GM03348 (cell line): ENCODE data around the gene ADAMTS12.

ENCODE experiments used
- DNase-seq: peaks from one replicate; pipeline ENCODE4 v3.0.0; 2012; ENCODE audit warnings: low spot score

ADAMTS12 gene

DNA sequence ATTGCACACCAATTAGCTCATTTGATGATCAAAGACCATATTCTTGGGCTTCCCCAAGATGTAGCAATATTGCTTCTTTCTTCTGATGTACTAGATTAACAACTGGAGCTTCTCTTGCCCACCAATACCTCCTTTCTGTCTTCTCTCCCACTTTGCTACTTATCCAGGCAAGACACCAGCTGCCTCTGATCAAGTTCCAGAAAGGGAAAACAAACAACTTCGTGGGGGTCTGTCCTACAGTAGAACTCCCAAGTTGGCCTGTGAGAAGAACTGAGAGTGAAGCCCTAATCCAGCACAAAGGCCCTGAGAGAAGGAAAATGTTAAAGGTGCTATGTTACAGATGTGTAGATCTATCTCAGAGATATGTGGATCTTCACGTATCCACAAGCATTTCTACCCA lies 44.9 kb downstream of the ADAMTS12 start:
- no peak for DNase-seq

DNA sequence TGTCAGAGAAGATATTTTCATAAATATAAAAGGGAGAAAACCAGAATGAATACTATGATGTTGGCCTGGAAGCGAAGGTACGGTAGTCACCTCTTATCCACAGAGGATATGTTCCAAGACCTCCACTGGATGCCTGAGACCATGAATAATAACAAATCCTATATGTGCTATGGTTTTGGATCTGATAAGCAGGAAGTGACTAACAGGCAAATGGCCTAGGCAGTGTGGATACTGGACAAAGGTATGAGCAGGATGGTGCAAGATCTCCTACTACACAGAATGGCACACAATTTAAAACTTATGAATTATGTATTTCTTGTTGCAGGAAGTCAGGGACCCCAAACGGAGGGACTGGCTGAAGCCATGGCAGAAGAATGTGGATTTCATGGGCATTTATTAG lies 48.2 kb downstream of the ADAMTS12 start:
- peak; percentile 53 for DNase-seq

DNA sequence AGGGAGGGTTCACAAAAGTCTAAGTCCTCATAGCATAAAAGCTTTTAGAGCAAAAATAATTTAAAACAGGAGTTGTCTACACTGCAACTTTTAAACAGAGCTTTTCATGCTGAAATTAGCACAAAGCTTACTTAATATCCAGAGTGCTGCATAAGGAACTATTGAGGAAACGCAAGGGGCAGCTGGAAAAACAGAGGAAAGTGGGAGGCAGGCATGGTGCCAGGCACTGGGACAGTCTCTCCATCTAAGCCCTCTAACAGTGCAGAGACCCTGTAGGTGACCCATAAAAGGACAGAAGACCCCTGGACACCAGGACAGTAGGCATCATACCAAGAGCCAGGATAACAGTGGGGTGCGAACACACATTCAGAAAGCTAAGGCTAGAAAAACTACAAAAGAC lies 49.3 kb downstream of the ADAMTS12 start:
- DNase-seq = no peak

DNA sequence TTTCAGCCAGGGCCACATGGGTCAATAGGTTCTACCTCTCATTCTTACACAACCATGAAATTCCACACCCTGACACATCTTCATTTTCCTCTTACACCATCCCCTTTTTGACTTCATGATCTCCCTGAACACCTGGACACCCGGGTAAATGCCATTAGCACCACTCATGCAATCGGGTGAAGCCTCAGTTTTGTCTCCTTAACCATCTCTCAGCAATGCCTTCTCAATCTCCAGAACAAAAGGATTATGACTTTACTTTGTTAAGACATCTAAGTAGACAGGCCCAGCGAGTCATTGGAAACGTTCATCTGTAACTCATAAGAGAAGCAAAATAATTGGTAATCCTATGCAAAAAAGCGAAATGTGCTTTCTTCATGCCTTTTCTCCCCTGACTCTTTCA lies 49.9 kb downstream of the ADAMTS12 start:
- DNase-seq = no peak

DNA sequence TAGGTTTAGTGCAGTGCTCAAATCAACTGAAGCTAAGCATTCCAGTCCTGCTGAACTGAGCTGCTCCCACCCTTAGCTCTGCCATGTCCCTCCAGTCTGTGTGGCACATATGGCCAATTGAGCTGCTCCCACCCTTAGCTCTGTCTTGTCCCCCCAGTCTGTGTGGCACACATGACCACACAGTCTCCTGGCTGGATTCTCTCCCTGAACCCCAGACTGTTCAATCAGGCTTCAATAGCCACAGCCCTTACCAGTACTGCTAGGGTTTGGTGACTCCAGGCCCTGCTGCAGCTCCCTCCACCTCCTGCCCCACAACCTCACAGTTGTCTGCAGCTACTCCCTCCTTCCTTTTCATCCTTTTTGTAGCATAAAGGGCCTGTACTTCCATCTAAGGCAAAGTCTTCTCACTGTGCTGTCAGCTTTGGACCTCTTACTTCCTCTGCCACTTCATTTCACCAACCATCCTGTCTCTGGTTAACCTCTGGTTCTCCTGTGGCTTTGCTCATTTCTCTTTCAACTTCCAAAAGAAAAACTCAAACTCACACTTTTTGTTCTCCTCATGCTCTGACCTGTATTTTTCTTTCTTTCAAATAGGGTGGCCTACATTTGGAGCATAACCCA lies 50.8 kb downstream of the ADAMTS12 start:
- DNase-seq = no peak

DNA sequence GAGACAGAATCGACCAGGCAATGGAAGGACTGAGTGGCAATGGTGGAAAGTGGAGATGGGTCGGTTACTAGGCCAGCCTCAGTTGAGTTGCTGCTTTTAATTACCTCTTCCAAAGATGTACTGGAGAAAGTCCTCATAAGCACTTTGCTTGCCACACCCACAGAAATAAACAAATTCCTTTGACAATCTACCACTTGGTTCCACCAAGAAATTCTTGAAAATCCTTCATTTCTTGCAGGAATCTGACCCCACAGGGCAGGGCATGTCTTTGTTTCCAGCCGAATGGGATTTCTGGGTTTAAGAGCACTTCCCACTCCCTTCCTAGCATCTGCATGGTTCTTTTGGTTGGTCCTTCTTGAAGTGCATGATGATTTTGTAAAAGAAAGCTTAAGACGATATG lies 54.5 kb downstream of the ADAMTS12 start:
- peak; percentile 22 for DNase-seq

DNA sequence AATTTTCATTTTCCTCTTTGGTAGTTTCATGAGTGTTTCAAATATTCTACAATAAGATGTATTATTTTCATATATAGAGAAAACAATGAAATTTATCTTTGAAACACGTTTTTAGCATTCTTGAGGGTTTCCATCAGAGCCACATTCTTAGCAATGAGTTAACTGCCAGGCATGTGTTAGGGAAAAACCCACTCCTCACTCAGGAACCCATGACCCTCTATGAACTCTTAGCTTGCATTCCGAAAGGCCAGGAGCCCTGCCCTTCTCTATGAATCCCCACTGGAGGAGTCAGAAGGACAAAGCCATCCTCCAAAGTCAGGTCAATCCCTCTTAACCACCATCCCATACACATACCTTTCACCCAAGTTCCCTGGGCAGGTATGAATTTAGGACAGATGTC lies 57.5 kb downstream of the ADAMTS12 start:
- DNase-seq = no peak

DNA sequence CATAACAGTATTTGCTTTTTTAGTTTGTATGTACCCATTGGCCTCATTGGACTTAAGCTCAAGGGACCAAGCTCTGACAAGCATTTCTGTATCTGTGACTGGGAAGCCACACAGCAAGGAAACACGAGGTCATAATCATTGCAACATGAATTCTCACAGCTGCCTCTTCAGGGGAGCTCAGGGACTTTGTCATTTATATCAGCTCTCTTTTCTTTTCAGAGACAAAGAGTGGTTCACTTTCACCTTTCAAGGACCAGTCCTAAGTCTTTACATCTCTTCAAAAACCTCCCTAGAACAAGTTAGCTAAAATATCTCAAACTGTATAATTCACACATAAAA lies 58.6 kb downstream of the ADAMTS12 start:
- no peak for DNase-seq

DNA sequence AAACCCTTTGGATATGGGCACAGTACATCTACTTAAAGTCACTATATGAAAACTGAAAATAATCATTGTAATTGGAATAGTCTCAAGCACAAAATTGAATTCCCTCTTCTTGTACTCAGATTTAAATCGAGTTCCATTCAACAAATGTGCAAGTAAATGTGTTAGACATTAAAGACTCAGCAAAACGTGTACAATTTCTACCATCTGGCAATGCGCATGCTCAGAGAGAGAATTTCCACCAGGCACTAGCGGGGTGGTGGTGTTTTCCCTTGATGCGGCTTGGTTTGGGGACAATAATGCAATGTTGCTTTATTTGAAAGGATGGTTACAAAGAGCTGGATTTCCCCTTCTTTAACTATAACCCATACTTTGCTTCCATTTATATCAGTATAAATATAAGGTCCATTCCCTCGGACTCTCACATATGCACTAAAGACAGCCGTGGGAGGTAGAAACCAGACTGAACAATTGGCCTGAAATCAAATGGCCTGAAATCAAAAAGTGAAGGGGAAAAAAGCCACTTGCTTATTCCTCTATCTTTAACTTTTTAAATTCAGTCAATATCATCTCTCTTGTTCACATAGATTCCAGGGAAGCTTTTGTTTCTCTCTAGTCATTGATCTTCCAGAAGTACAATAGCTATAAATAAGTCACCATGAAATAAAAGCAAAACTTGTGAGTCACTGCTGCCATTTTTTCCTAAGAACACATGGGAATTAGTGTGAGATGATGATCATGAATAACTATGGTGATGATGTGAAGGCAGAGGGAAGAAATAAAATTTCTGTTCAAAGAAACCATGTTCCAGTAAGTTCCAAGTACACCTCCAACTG lies 59.2 kb downstream of the ADAMTS12 start:
- DNase-seq = peak; percentile 18

DNA sequence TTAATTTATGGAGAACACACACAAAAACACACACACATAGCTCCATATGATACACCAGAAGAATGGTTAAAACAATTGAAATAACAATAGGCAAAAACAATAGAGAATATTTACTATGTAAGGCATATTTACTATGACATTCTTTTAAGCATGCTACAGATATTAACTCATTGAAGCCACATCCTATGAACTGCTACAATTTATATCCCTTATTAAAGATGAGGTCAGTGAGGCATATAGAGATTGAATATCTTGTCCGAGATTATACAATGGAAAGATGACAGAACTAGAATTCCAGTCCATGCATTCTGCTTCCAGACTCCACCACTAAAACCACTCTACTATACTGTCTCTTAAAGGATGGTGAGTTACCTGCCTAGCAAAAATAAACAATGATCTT lies 60.7 kb downstream of the ADAMTS12 start:
- no peak for DNase-seq

DNA sequence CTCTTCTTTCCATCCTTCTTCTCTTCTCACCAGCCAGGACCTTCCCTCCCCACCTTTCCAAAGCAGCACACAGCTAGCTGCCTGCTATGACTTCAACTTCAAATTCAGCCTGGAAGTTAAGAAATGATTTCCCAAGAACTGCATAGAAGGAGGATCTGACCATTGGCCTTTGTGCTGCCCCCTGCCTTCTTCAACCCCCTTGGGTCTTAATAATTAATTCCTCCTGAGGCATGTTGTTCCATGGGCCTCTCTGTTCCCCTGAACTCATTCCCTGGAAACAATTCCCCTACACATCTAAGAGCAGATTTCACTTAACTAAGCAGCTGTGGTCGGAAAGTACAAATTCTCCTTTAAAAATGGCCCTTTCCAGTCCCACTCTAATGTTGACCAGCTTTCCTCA lies 62.4 kb downstream of the ADAMTS12 start:
- no peak for DNase-seq

DNA sequence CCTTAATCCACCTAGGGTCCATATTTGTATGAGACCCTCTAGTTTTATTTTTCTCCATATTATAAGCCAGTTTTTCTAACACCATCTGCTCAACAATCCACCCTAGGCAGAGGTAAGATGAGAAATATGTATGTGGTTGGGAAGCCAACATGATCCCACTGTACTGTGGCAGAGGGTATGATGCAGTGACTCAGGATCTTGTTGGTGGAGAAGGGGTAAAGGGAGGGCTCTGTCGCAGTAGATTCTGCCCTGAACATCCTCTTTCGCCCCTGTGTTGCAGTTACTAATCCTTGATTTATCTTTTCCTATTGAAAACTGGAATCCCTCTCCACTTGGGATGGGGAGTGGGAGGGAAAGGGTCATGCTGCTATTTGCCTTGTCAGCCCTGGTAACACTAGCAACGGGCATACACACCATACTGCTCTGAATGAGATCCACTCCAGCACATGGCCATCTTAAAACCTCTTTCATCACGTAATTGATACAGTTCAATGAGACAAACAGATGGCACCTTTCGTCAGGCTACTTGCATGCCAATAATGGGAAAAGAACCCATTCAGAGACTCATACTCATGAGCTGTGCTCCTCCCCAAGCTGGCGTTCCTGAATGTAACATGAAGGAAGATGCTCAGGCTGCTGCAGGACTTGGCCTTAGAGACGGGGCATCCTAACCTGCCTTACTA lies 63.0 kb downstream of the ADAMTS12 start:
- no peak for DNase-seq

DNA sequence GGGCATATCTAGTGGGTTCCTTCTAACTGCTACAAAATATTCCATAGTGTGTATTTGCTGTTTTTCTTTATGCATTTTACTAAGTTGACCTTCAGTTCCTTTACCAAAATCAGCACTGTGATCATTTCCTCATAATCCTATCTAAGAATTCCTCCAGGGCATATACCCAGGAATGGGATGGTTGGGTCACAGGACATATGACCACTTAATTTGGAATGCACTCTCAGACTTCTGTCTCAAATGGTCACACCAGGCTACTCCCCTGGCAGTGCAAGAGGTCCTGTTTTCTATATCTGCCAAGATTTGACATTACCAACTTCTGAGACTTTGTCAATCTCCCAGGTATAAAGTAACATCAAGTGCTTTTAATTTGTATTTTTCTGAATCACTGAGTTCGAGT lies 63.9 kb downstream of the ADAMTS12 start:
- no peak for DNase-seq

DNA sequence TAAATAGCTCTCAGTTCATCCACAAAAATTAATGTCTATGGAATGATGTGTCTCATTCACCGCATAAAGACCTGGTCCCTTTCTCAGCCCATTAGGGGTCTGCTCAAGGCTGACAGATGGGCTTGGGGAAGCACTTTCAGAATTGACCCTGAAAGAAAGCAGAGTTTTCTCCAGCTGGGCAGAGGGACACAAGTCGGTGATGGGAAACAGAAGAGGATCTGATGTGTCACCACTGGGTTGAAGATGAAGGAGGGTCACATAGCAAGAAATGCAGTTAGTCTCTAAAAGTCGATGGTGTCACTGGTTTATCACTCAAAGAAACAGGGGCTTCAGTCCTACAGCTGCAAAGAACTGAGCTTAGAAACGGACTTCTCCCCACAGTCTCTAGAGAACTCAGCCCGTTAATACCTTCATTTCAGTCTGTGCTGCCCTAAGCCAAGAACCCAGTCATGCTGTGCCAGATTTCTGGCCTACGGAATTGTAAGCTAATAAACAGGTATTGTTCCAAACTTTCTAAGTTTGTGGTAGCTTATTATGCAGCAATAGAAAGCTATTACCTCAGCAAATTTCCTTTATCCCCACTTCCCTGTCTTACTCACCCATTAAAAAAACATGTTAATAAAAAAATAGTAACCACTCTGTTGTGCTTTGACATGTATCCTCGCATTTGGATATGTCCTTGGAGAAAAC lies 64.6 kb downstream of the ADAMTS12 start:
- no peak for DNase-seq

DNA sequence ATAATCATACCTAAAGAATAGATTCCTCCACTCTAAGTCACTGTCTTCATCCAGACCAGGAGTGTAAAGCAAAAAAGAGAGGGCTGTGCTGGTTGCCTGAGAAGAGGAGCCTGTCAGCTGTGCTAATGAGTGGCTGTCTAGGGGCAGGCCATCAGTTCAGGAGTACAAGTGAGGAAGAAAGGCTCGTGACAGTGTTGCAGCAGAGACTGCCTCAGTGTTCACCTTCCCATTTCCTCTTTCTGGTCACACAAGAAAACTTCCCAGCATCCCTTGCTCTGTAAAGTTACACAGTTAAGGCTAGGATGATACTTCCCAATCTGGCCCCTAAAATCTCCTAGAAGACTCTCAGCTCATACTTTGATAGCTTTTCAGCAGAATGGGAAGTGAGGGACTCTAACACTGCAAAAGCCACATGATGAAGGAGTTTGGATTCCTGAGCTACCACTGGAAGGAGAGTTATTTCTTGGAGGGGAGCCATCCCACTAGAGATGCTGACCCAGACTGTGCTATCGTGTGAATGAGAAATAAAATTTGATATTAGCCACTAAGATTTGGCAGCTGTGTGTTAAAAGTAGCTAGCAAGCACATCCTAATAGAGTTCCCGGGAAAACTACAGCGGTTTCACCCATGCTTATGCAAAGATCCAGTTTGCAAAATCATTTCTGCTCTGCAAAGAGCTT lies 67.1 kb downstream of the ADAMTS12 start:
- peak; percentile 80 for DNase-seq

DNA sequence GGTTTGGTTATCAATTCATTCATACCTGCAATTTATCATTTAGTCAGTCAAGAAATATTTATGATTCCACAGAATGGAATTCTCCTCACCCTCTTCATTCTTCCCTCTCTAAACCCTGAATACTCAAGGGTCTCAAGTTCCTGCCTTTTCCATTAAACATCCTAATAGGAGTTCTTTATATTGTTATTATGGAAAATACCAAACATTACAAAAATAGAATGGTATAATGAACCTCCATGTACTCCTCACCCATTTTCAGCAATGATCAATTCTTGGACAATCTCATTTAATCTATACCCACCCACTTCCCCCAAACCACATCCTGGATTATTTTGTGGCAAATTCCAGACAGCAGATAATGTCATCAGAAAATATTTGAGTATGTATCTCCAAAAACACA lies 74.5 kb downstream of the ADAMTS12 start:
- DNase-seq = no peak

DNA sequence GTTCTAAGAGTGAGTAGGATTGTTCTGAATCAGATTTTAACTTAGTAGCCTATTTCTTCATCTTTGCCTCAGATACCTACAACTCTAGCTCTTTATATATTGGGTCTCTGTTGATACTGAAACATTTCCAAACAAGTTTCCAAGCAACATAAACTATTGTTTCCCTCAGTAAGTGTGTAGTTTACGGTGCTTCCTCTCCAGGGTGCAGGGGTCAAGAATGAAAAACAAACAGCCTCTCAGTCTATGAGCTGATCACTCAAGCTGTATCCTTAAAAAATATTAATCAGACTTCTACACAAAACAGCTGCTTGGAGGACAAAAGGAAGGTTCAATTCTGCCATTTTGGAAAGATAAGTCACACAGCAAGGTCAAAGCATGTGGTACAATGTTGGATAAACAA lies 75.0 kb downstream of the ADAMTS12 start:
- DNase-seq = no peak

DNA sequence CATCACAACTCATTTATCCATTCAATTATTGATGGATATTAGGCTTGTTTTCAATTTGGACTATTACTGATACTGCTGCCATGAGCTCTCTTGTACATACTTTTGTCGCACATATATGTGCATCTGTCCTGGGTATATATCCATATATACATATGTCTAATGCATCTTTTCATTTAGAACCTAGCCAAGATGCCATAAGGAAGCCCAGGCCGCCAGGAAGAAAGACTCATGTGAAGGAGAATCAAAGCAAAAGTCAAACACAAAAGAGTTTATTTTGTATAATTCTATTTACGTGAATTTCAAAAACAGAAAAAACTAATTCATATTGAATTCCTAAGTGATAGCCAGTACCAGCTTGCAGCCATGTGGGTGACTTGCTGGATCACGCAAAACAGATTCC lies 79.0 kb downstream of the ADAMTS12 start:
- DNase-seq = no peak

DNA sequence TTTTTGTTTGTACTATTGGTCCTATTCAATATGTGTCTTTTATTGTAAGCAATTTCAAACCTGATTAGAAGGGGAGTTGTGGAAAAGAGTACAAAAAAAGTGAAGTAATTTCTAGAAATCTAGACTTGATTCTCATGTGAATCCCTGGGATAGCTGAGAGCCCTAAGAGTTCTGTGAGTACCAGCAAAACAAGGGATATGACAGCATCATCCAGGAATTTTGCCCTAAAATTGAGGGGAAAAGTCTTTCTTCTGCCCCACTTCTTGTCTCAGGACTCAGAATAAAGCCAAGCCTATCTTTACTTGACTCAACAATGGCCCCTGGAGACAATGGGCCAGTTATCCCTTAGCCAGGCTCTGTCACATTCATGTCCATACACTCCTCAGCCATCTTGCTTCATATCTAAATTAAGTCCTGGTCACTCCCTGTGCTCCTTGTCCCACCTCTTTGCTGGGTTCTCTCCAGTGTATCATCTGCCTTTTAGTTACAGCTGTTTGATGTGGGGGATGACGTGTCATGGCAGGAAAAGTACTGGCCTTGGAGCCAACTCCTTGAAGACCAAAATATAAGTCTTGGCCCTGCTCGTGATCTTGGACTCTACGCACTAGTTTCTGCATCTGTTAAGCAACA lies 81.2 kb downstream of the ADAMTS12 start:
- no peak for DNase-seq

DNA sequence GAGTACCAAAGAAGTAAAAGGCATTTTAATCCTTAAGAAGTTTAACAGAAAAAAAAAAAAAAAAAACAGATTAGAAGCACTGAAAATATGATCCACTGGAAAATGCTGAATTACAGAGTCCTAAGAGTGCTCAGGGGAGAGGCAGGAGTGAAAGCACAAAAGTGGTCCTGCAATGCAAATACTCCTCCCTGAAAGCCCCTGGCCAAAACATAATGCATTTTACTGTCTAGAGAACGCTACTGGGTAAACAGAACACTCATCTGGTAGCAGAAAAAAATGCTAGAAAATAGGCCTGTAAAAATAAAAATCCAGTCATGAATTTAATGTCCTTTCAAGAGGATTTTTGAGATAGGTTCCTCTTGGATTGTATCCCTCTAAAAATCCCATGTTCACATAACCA lies 81.9 kb downstream of the ADAMTS12 start:
- DNase-seq = no peak

DNA sequence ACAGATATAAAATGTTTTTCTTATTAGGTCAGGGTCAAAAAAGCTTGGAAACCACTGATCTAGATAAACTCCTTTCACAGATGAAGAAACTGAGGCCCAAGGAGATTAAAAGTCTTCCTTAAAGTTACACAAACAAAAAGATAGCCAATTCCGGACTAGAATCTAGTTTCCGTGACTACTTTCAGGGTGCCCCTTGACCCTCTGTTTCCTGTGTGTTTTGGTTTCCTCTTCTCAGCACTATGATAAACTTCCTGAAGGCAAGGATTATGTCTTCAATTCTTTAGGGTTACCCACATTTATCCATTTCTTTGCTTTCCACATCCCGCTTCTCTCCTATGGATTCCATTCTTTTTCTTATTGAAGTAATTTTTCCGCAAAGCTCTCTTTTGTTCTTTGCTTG lies 83.1 kb downstream of the ADAMTS12 start:
- DNase-seq = no peak

DNA sequence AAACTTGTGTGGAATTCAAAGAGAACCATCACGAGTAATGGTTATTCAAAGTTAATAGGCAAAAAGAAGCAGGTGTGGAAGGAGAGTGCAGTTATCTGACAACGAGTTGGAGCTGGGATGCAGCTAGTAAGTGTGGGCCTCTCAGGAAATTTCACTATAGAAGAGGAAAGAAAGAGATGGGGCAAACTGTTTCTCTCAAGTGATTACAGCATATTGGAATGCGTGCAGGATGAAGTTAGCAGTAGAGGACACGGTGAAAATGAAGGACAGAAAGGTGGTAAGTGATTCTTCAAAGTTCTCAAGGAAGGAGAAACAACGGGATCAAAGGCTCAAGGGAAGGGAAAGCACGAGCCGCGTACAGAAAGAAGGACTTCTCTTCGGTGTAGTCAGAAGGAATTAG lies 84.0 kb downstream of the ADAMTS12 start:
- DNase-seq = no peak
